HG03060 (cell line): ENCODE measurements around the gene FAM107B.
"Not testable (repeated sequence)": the region's sequence is repeated elsewhere in the genome, so short reads cannot be mapped to it uniquely, and the experiment has no call there.

ENCODE experiments used
- ATAC-seq: cut with Tn5 transposase; IDR thresholded peaks from one replicate; pipeline ENCODE4 v1.9.1; 2021; ENCODE audit warnings: low read depth, moderate number of reproducible peaks; ENCODE audit not compliant: unreplicated experiment

The FAM107B gene

DNA sequence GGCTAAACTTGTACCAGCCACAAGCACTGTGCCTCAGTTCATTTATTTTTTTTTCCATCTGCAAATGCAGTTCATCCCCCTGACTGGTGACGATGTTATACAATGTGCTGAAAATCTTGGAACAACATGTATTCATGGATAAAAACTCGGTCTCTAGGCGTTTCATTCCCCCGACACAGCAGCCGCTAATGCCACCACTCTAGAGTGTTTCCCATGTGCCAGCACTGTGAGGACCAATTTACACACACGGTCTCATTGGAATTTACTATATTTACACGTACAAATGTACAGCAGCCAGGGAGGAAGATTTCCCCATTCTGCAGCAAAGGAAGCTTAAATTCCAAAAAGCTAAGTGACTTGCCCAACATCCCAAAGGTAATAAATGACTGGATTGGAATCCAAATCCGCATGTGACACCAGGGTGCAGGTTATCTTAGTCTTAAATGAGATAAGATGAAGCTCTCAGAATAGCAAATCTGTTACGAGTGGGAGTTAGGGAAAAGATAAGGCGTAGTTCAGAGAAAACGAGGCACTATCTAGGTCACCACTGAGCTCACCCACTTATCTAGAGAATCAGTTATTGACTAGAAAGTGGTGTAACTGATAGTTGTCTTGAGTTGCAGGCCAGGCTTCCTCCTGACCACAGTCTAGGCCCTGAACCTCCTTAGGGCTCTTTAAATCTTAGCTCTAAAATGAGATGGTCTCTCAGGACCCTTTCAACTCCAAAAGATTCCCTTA lies 36.7 kb downstream of the FAM107B start:
- no peak for ATAC-seq

- ATAC-seq, result no peak
Measured at GRCh38 chr10:14736600-14737081, 38.1 kb downstream of the FAM107B start.

GRCh38 chr10:14736043-14736442 lies 38.7 kb downstream of the FAM107B start:
- no peak for ATAC-seq

GRCh38 chr10:14731875-14732512 lies 42.7 kb downstream of the FAM107B start:
- ATAC-seq, result no peak

GRCh38 chr10:14728346-14728745 lies 46.4 kb downstream of the FAM107B start:
- no peak for ATAC-seq

GRCh38 chr10:14727924-14728323 lies 46.8 kb downstream of the FAM107B start:
- ATAC-seq, result no peak

- no peak for ATAC-seq
Measured at GRCh38 chr10:14727465-14727864, 47.2 kb downstream of the FAM107B start.

DNA sequence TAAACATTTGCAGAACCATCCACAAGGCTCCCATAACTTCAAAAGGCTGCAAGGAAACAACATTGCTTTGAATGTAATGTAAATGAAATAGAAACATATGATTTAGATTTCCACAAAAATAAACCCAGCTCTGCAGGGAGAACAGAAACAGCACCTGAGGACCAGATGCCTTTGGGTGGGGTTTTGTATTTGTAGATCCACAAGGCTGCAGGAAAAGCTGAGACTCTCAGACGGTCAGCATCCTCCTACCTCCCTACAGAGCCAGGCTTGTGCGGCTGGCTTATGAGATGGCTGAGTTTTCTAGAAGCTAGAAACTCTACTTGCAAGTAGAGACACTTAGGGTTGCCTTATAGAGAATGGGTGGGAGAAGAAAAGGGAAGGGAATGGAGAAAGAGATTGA lies 49.8 kb downstream of the FAM107B start:
- no peak for ATAC-seq

DNA sequence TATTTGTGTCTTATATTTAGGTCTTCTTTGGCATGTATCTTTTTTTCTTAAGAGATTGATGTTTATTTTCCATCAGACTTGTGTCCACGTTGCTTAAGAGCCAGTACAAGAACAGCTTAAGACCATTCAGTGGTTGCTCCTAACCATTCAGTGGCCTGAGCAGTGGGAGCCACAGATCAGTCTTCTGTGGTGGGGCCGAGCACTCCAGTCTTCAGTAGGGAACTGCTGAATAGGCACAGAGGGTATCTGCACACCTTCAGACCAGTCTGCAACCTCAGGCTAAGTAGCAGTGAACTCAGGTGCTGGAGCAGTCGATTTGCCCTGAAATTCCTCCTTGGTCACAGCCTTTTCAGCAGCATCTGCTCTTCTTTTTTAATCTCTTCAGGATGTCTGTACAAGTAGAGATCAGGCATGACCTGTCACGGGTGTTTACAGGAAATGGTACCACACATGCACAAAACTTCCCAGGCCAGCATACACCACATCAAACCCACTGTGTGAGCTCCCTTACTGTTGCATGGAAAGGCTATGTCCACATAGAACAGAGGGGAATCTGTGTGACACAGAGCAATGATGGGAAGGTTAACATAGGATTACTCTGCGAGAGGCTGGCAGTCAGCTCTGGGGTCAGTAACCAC lies 51.5 kb downstream of the FAM107B start:
- no peak for ATAC-seq

DNA sequence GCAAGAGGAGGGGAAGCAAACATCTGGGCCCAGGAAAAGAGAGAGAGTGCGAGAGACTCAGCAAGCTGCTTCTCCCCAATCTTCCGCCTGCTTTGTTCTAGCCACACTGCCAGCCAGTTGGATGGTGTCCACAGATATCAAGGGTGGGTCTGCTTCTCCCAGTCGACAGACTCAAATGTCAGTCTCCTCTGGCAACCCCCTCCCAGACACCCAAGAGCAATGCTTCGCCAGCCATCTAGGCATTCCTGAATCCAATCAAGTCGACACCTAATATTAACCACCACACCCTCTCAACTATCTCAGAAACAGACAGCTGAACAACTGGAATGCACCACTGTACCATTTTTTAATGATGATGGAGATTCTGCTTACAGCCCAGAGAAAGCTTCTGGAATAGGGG lies 57.1 kb downstream of the FAM107B start:
- ATAC-seq, result no peak

GRCh38 chr10:14712991-14713424 lies 61.7 kb downstream of the FAM107B start:
- ATAC-seq, result no peak

DNA sequence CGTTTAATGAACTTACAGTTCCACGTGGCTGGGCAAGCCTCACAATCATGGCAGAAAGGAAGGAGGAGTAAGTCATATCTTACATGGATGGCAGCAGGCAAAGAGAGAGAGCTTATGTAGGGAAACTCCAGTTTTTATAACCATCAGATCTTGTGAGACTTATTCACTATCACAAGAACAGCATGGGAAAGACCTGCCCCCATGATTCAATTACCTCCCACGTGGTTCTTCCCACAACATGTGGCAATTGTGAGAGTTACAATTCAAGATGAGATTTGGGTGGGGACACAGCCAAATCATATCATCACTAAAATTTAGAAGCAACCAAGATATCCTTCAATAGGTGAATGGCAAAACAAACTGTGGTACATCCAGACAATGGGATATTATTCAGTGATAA lies 65.4 kb downstream of the FAM107B start:
- ATAC-seq, result not testable (repeated sequence)

- ATAC-seq, result no peak
Measured at GRCh38 chr10:14707481-14707880, 67.2 kb downstream of the FAM107B start.

GRCh38 chr10:14705548-14706230 lies 69.0 kb downstream of the FAM107B start:
- no peak for ATAC-seq

- ATAC-seq, result no peak
Measured at GRCh38 chr10:14703631-14704001, 71.1 kb downstream of the FAM107B start.

DNA sequence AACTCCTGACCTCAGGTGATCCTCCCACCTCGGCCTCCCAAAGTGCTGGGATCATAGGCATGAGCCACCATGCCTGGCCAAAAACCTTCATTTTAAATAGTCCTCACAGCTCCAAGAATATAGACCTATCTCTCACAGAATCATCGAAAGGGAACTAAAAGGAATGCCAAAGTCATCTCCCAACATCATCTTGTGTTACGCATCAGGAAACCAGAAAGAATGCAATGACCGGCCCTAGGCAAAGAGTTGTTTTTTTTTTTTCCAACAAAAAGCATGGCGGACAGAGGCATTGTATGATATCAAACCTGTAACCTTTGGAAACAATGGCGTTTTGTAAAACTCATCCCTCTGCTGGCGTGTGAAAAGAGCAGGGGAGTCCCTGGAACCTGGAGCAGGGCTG lies 73.2 kb downstream of the FAM107B start:
- no peak for ATAC-seq

DNA sequence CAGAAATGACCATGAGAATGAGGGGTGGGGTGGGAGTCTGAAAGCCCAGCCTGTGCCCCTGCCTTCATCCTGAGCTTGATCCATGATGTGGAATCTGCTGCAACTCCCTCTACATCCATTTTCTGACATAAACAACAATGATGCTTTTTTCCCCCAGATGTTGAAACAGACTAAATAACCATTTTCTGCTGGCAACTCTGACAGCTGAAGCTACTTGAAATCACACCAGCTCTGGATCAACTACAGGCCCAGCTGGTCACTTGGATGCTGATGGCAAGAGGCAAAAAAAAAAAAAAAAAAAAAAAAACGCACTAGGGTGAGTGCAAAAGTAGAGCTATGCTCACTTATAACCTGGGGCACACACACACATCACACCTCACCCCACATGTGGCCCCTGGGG lies 74.2 kb downstream of the FAM107B start:
- no peak for ATAC-seq

- no peak for ATAC-seq
Measured at GRCh38 chr10:14699482-14699881, 75.2 kb downstream of the FAM107B start.

GRCh38 chr10:14698829-14699170 lies 75.9 kb downstream of the FAM107B start:
- no peak for ATAC-seq

DNA sequence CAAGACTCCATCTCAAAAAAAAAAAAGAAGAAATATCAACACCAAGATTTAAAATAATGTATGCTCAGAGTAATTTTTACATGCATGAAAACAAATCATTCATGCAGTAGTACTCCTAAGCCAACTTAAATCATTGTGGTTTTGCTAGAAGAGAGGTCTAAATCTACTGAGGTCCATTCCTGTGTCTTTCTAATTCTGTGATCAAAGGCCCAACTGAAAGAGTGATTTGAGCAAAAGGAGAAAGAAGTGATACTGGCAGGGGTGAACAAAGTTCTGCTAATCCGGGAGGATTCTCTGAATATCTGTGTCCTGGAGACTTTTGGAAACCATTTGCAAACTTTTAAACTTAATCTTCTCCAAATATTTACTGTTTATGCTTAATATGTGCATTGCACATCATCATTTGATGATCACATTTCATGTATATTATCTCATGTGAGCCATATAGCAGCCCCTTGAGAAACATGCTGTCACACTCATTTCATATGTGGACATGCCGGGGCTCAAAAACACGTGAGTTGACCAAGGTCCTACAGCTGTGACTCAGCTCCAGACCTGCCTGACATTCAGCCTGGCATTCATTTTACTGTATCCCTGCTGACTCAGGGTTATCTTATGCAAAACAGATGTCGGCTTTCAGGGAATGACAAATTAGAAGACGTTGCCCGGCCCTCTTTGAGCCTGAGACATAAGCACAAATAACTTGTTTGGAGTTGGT lies 76.4 kb downstream of the FAM107B start:
- ATAC-seq, result no peak

DNA sequence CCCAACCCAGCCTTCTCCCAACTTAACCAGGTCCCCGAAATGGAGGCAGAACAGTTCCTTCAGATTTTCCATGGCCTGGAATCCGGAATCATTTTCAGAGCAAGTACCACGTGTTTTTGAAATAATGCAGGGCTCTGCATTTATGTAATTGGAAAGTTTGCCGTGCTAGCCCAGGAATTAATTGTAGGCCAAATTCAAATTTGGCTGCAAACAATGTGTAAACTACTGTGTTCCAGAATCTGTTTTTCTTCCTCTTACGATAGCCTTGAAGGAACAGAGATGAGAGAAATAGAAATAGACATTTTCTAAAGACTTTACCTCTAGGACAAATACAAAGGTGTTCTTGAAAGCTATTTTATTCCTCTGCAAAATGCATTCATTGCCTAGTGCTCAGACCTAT lies 77.4 kb downstream of the FAM107B start:
- no peak for ATAC-seq
